Smooth muscle cell (in vitro differentiated cells): ENCODE data around the gene FGF22. TPM values are rescaled to one million over a fixed set of nuclear protein-coding genes. Genes with fewer than 3 reads are reported as not detected.

Experiments used
- DNase-seq: peaks from one replicate; lab custom pipeline; 2025; ENCODE audit not compliant: unreplicated experiment; lab: John Stamatoyannopoulos, UW
- H2AFZ ChIP-seq: fragments of 200-600 bp; sonication (generic); 2 replicates; pipeline ENCODE4 v1.6.0; 2016; ENCODE audit warnings: antibody characterized with exemption, low read depth, mild to moderate bottlenecking
- H3F3A ChIP-seq: fragments of 200-600 bp; sonication (generic); 2 replicates; pipeline ENCODE4 v1.6.0; 2017; ENCODE audit warnings: antibody characterized with exemption, low read depth
- H3K27ac ChIP-seq: fragments of 200-600 bp; sonication (generic); 2 replicates; pipeline ENCODE4 v1.5.1; 2016; ENCODE audit warnings: low read depth, mild to moderate bottlenecking
- H3K27me3 ChIP-seq: fragments of 200-600 bp; sonication (generic); 2 replicates; pipeline ENCODE4 v1.6.1; 2016; ENCODE audit warnings: low read depth, mild to moderate bottlenecking
- H3K36me3 ChIP-seq: fragments of 200-600 bp; sonication (generic); 2 replicates; pipeline ENCODE4 v1.5.1; 2016; ENCODE audit warnings: low read depth
- H3K4me1 ChIP-seq: fragments of 200-600 bp; sonication (generic); 2 replicates; pipeline ENCODE4 v1.5.1; 2016; ENCODE audit warnings: low read depth
- H3K4me2 ChIP-seq: fragments of 200-600 bp; sonication (generic); 2 replicates; pipeline ENCODE4 v1.6.0; 2016; ENCODE audit warnings: mild to moderate bottlenecking
- H3K4me3 ChIP-seq: fragments of 200-600 bp; sonication (generic); 2 replicates; pipeline ENCODE4 v1.5.1; 2016; ENCODE audit warnings: mild to moderate bottlenecking
- H3K79me2 ChIP-seq: fragments of 200-600 bp; sonication (generic); 2 replicates; pipeline ENCODE4 v1.6.0; 2016; ENCODE audit warnings: low read depth, mild to moderate bottlenecking
- H3K9ac ChIP-seq: fragments of 200-600 bp; sonication (generic); 2 replicates; pipeline ENCODE4 v1.6.0; 2016; ENCODE audit warnings: low read depth
- H3K9me3 ChIP-seq: fragments of 200-600 bp; sonication (generic); replicated peaks from 2 replicates; pipeline ENCODE4 v1.5.1; 2016; ENCODE audit warnings: low read depth
- H4K20me1 ChIP-seq: fragments of 200-600 bp; sonication (generic); 2 replicates; pipeline ENCODE4 v1.6.0; 2016; ENCODE audit warnings: low read depth
- CTCF ChIP-seq: fragments of 200-600 bp; sonication (generic); IDR thresholded peaks from 2 replicates; pipeline ENCODE4 v1.5.1; 2017; ENCODE audit warnings: borderline replicate concordance, mild to moderate bottlenecking, antibody characterized with exemption; ENCODE audit not compliant: insufficient read depth, poor library complexity, severe bottlenecking
- WGBS: methylation state at CpG from one replicate; pipeline ENCODE4 v1.1.7; 2016; ENCODE audit warnings: low lambda C conversion rate; 5-methylcytosine and 5-hydroxymethylcytosine counted together
- polyA plus RNA-seq: library from polyadenylated mRNA; unstranded; fragments of >200 nt; fragmentation: Nextera tagmentation; extraction: Ambion mirVana; gene quantifications from 2 replicates; pipeline ENCODE4 v1.2.1, GENCODE V29; 2016
- total RNA-seq: library from RNA; depleted of rRNA; stranded (reverse); fragments of >200 nt; gene quantifications from 2 replicates; pipeline ENCODE4 v1.2.3, GENCODE V29; 2014

The FGF22 gene
- total and polyA plus RNA-seq, 2 experiments from 2014 or later: 0.18 TPM; not detected in 1

GRCh38 chr19:594265-594870, 45.3 kb upstream of the FGF22 start:
- Histone ChIP-seq H3F3A (no peaks in the 10 kb centered on the region), H3K27ac (no peak overlapping the region), H3K4me3 (no peak overlapping the region), H3K4me2 (no peak overlapping the region), H4K20me1 (peaks cover 22% of the 10 kb centered on the region), H3K27me3 (peaks cover 16% of the 10 kb centered on the region), H3K9ac (no peak overlapping the region), H2AFZ (no peak overlapping the region), H3K79me2 (no peaks in the 10 kb centered on the region), H3K4me1 (peaks cover 4% of the 10 kb centered on the region), H3K9me3 (no peaks in the 10 kb centered on the region), H3K36me3 (no peaks in the 10 kb centered on the region)
- no peak for DNase-seq
- no peak for TF ChIP-seq CTCF
- WGBS: 89% methylated on average over 22 of the region's 24 CpGs

GRCh38 chr19:595326-596262, 44.1 kb upstream of the FGF22 start:
- no peak for TF ChIP-seq CTCF
- WGBS: 82% methylated on average over 40 of the region's 42 CpGs
- Histone ChIP-seq H3K27me3 (peaks cover 12% of the 10 kb centered on the region), H3K27ac (no peak overlapping the region), H2AFZ (no peak overlapping the region), H3K79me2 (no peaks in the 10 kb centered on the region), H3K4me2 (no peak overlapping the region), H4K20me1 (peaks cover 19% of the 10 kb centered on the region), H3K36me3 (no peaks in the 10 kb centered on the region), H3K4me1 (peaks cover 4% of the 10 kb centered on the region), H3K9me3 (no peaks in the 10 kb centered on the region), H3K9ac (no peak overlapping the region), H3K4me3 (no peak overlapping the region), H3F3A (no peaks in the 10 kb centered on the region)
- DNase-seq: no peak

- TF ChIP-seq CTCF: no peak
- DNase-seq: no peak
- Histone ChIP-seq H2AFZ (no peak overlapping the region), H3K4me2 (no peak overlapping the region), H4K20me1 (peaks cover 13% of the 10 kb centered on the region), H3K9me3 (no peaks in the 10 kb centered on the region), H3K9ac (no peak overlapping the region), H3K4me1 (peaks cover 4% of the 10 kb centered on the region), H3K4me3 (no peak overlapping the region), H3K27ac (no peak overlapping the region), H3K27me3 (peaks cover 5% of the 10 kb centered on the region), H3K36me3 (no peaks in the 10 kb centered on the region), H3K79me2 (no peaks in the 10 kb centered on the region), H3F3A (no peaks in the 10 kb centered on the region)
- WGBS: 92% methylated on average over 16 of the region's 16 CpGs
Observed at GRCh38 chr19:596263-596655, 43.4 kb upstream of the FGF22 start.
